GM12878 (cell line): ENCODE data around the gene UGT1A8. TPM values are rescaled to one million over a fixed set of nuclear protein-coding genes. Genes with fewer than 3 reads are reported as not detected.

Experiments used
- ATAC-seq: fragments of 200-7000 bp; cut with Tn5 transposase; 3 replicates; pipeline ENCODE4 v1.9.1; 2020; ENCODE audit warnings: mild to moderate bottlenecking, moderate library complexity
- BruUV-seq: library from RNA; stranded (reverse); fragments of 400-500 nt; replicated peaks from 2 replicates; lab custom pipeline; 2021; lab: Mats Ljungman, UMichigan
- CTCF ChIA-PET: fragments of 300-600 bp; sonication (Branson Sonifier 250); formaldehyde crosslinking; extraction: SDS; loops from one replicate; lab custom pipeline; 2021; ENCODE audit warnings: inconsistent platforms; lab: Yijun Ruan, JAX
- POLR2A ChIA-PET: fragments of 350-600 bp; formaldehyde crosslinking; extraction: SDS; loops from one replicate; lab custom pipeline; 2021; ENCODE audit warnings: inconsistent platforms; lab: Charles Lee
- RAD21 ChIA-PET: fragments of 300-600 bp; sonication (Branson Sonifier 250); formaldehyde crosslinking; loops from one replicate; lab custom pipeline; 2023; ENCODE audit warnings: antibody characterized with exemption; ENCODE audit not compliant: unreplicated experiment; lab: Charles Lee
- SMC1A ChIA-PET: fragments of 300-600 bp; sonication (Branson Sonifier 250); formaldehyde crosslinking; loops from one replicate; lab custom pipeline; 2023; ENCODE audit not compliant: unreplicated experiment, uncharacterized antibody; lab: Charles Lee
- DNase-seq: peaks from one replicate; pipeline ENCODE4 v3.0.0-alpha.2; 2011; ENCODE audit warnings: low read depth, low spot score
- FAIRE-seq: peaks from 3 replicates; lab custom pipeline; 2011; peaks lifted over from hg19 to GRCh38; lab: Jason Lieb, UNC
- H2AFZ ChIP-seq: 2 replicates; pipeline ENCODE4 v1.6.0; 2011; ENCODE audit warnings: low read depth, low read length, control low read depth; ENCODE audit not compliant: control insufficient read depth
- H3K27ac ChIP-seq: 2 replicates; pipeline ENCODE4 v1.5.1; 2011; ENCODE audit warnings: control low read depth; ENCODE audit not compliant: control insufficient read depth, insufficient read depth
- H3K27me3 ChIP-seq, 2 experiments: replicated peaks in 1 of 2; 2 replicates each; pipeline versions ENCODE4 v1.6.0 to v1.6.1; 2011; ENCODE audit warnings: low read length in 1 of 2; ENCODE audit not compliant: control insufficient read depth in 2 of 2, insufficient read depth in 2 of 2
- H3K36me3 ChIP-seq, 2 experiments: 2 replicates each; pipeline ENCODE4 v1.5.1; 2011; ENCODE audit warnings: low read length in 1 of 2; ENCODE audit not compliant: control insufficient read depth in 2 of 2, insufficient read depth in 2 of 2
- H3K4me1 ChIP-seq: 2 replicates; pipeline ENCODE4 v1.6.1; 2011; ENCODE audit warnings: mild to moderate bottlenecking, low read length, moderate library complexity, mixed read lengths; ENCODE audit not compliant: control insufficient read depth, insufficient read depth
- H3K4me2 ChIP-seq: 2 replicates; pipeline ENCODE4 v1.6.0; 2011; ENCODE audit warnings: control low read depth; ENCODE audit not compliant: control insufficient read depth, insufficient read depth
- H3K4me3 ChIP-seq: fragments of 200-600 bp; sonication (generic); 2 replicates; pipeline ENCODE4 v1.5.1; 2016
- H3K79me2 ChIP-seq: 2 replicates; pipeline ENCODE4 v1.6.0; 2011; ENCODE audit warnings: low read length; ENCODE audit not compliant: control insufficient read depth, insufficient read depth
- H3K9ac ChIP-seq: 2 replicates; pipeline ENCODE4 v1.8.0; 2011; ENCODE audit warnings: low read length, control low read depth, mixed read lengths; ENCODE audit not compliant: control insufficient read depth, insufficient read depth
- H3K9me3 ChIP-seq: replicated peaks from 3 replicates; pipeline ENCODE4 v1.5.1; 2011; ENCODE audit warnings: mild to moderate bottlenecking, low read length; ENCODE audit not compliant: control insufficient read depth, insufficient read depth
- H4K20me1 ChIP-seq: 2 replicates; pipeline ENCODE4 v1.6.0; 2011; ENCODE audit not compliant: control insufficient read depth, insufficient read depth
- ATF7 ChIP-seq: fragments of 450-650 bp; IDR thresholded peaks from 2 replicates; pipeline ENCODE4 v1.6.1; 2016; ENCODE audit warnings: low read depth, mild to moderate bottlenecking
- ETV6 ChIP-seq, 2 experiments: fragments of 450-650 bp in 1 of 2; IDR thresholded peaks in 1 of 2; conservative IDR thresholded peaks in 1 of 2; 2 replicates each; pipeline ENCODE4 v1.6.1; 2014; ENCODE audit warnings: antibody characterized with exemption in 1 of 2, borderline replicate concordance in 1 of 2, low read depth in 1 of 2, mild to moderate bottlenecking in 1 of 2, moderate library complexity in 1 of 2
- KLF5 ChIP-seq: fragments of 450-650 bp; IDR thresholded peaks from 2 replicates; pipeline ENCODE4 v1.6.1; 2014; ENCODE audit warnings: mild to moderate bottlenecking; ENCODE audit not compliant: partially characterized antibody
- MAX ChIP-seq: IDR thresholded peaks from 2 replicates; pipeline ENCODE4 v1.6.1; 2012; ENCODE audit warnings: low read depth, low read length, improper control_type of control experiment
- WGBS: methylation state at CpG from one replicate; pipeline ENCODE4 v1.1.6; 2016; ENCODE audit warnings: low lambda C conversion rate; ENCODE audit not compliant: insufficient replicate concordance, insufficient coverage; ENCODE audit errors: missing lambda C conversion rate; 5-methylcytosine and 5-hydroxymethylcytosine counted together
- in situ Hi-C: fragments of 300-500 bp; cut with MboI; formaldehyde crosslinking; loops from 9 replicates; pipeline ENCODE4 v1.14.3; 2018; ENCODE audit warnings: mixed read lengths
- intact Hi-C: fragments of 100-400 bp; cut with micrococcal nuclease; formaldehyde crosslinking; loops from one replicate; pipeline ENCODE4 v1.14.2; 2022; ENCODE audit not compliant: unreplicated experiment
- polyA plus RNA-seq, 11 experiments: library from polyadenylated mRNA; depleted of rRNA in 4 of 11; unstranded in 6 of 11; stranded (reverse) in 5 of 11; fragments of >200 nt; fragmentation: Nextera tagmentation in 4 of 11; fragmentation: Illumina TruSeq in 1 of 11; extraction: Ambion mirVana in 4 of 11; extraction: Trizol in 1 of 11; gene quantifications; 1 replicate in 1 of 11; 2 replicates in 10 of 11; pipeline versions ENCODE4 v1.2.1 to v1.2.3, GENCODE V29; 2011 to 2016; ENCODE audit warnings: inconsistent platforms in 2 of 11, missing spikeins in 2 of 11, low read depth in 1 of 11
- total RNA-seq, 4 experiments: library from RNA; depleted of rRNA in 3 of 4; stranded (reverse); fragments of >200 nt in 3 of 4; fragmentation: Illumina TruSeq in 1 of 4; extraction: Trizol in 1 of 4; gene quantifications; 2 replicates each; pipeline versions ENCODE4 v1.2.1 to v1.2.3, GENCODE V29; 2013 to 2021

The UGT1A8 gene
- total and polyA plus RNA-seq, 10 of the 15 experiments (the other 5 are each of a cell fraction or from before 2014, with no cell fraction given): not detected

GRCh38 chr2:233815861-233816260 is 198.4 kb downstream of the UGT1A8 start:
- H3K9ac ChIP-seq: no peak overlapping the region
- no peaks in the 10 kb centered on the region for H3K9me3 ChIP-seq
- ATAC-seq (no peak), DNase-seq (no peak), FAIRE-seq (no peak)
- H3K36me3 ChIP-seq: no peaks in the 10 kb centered on the region
- ChIA-PET POLR2A (no interaction called here), CTCF (no interaction called here), RAD21 (no interaction called here), SMC1A (no interaction called here)
- H3K4me3 ChIP-seq: no peak overlapping the region
- TF ChIP-seq MAX: no peak
- TF ChIP-seq KLF5: no peak
- TF ChIP-seq ETV6 (conservative IDR thresholded peaks at IDR 0.05 in 1 of 2, IDR thresholded peaks at IDR 0.05 in 1 of 2; ENCODE audit: borderline replicate concordance in 1 of 2, low read depth in 1 of 2): no peak
- H4K20me1 ChIP-seq: no peaks in the 10 kb centered on the region
- H3K79me2 ChIP-seq: no peaks in the 10 kb centered on the region
- no peak overlapping the region for H3K4me2 ChIP-seq
- no peak overlapping the region for H2AFZ ChIP-seq
- BruUV-seq: no TSS peak
- no peaks in the 10 kb centered on the region for H3K4me1 ChIP-seq
- H3K27ac ChIP-seq: no peak overlapping the region
- H3K27me3 ChIP-seq: no peaks in the 10 kb centered on the region; a peak in 3 of 4 replicates
- intact Hi-C loops (no loop called here), in situ Hi-C loops (no loop called here)
- WGBS: 46% methylated on average over 6 of the region's 6 CpGs

- ChIA-PET RAD21 (no interaction called here), POLR2A (interaction anchor here (0.6 kb wide), 1 partner anchor 124 kb away, joined by 4 read pairs; no protein-coding TSS in a partner anchor), SMC1A (no interaction called here), CTCF (no interaction called here)
- Histone ChIP-seq H2AFZ (no peak overlapping the region), H3K79me2 (no peaks in the 10 kb centered on the region), H4K20me1 (no peaks in the 10 kb centered on the region), H3K9me3 (no peaks in the 10 kb centered on the region), H3K4me2 (no peak overlapping the region), H3K9ac (no peak overlapping the region), H3K27me3 (no peaks in the 10 kb centered on the region; a peak in 3 of 4 replicates), H3K4me1 (no peaks in the 10 kb centered on the region), H3K36me3 (no peaks in the 10 kb centered on the region), H3K27ac (no peak overlapping the region), H3K4me3 (no peak overlapping the region)
- FAIRE-seq (no peak), ATAC-seq (no peak), DNase-seq (no peak)
- WGBS: 0% methylated on average over 2 of the region's 2 CpGs
- in situ Hi-C loops (no loop called here), intact Hi-C loops (no loop called here)
- BruUV-seq: no TSS peak
- no peak for TF ChIP-seq ATF7
Measured at GRCh38 chr2:233816334-233816733, 198.9 kb downstream of the UGT1A8 start.
